ENCODE measurements around the gene SYNGR3.
A peak's percentile ranks its signal among the peaks of the same experiment; 100 is the strongest.

The SYNGR3 gene

DNA sequence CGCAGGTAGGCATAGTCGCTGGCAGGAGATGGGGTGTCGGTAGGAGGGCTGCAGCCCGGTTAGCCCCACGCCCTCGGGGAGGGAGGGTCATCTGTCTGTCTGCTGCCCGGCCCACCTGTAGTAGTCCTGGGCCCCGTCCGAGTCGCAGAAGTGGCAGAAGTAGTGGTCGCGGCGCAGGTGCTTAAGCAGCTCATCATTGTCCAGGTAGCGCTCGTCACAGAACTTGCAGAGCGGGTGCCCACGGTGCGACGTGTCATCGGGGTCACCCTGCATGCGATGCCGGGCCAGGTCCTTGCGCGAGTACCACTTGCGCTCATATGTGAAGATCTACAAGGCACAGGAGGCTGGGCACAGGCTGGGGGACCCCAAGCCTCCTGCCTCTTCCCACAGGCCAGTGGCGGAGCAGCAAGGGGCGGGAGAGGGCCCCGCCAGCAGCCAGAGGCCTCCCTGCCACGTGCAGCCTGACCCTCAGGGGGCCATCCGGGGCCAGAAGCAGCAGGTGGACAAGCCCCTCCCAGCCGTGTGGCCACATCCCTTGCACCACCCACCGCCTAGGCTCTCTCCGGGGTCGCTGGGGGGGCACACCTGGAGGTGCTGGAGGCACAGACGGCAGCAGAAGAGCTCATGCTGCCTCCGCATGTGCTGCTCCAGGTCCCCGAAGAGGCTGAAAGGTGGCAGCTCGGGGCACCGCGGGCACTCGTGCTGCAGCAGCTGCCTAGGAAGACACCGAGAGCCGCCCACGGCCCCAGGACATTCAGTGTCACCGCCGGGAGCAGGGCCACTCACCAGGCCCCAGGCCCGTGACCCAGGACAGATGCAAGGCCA is 12.8 kb downstream of the SYNGR3 start:
- no peak overlapping the region for H3K27ac ChIP-seq (ENCODE audit: low read length)
- no peak overlapping the region for H3K9ac ChIP-seq (ENCODE audit: low read depth, low read length)
- H3K4me1 ChIP-seq (ENCODE audit: insufficient read depth, low read length), result peaks cover 4% of the 10 kb centered on the region
- peaks cover 57% of the 10 kb centered on the region for H3K36me3 ChIP-seq (ENCODE audit: insufficient read depth, low read depth, low read length)
- H3K4me3 ChIP-seq (ENCODE audit: low read length), result no peak overlapping the region
- no peaks in the 10 kb centered on the region for H3K27me3 ChIP-seq (ENCODE audit: insufficient read depth, low read length)
- H3K9me3 ChIP-seq (ENCODE audit: insufficient read depth, low read depth, low read length), result no peaks in the 10 kb centered on the region

GRCh38 chr16:2003231-2003826 is 13.6 kb downstream of the SYNGR3 start:
- Histone ChIP-seq H3K4me3 (ENCODE audit: low read length) (no peak overlapping the region), H3K4me1 (ENCODE audit: insufficient read depth, low read length) (peaks cover 8% of the 10 kb centered on the region), H3K36me3 (ENCODE audit: insufficient read depth, low read depth, low read length) (peaks cover 52% of the 10 kb centered on the region)

GRCh38 chr16:2003827-2004641 is 14.3 kb downstream of the SYNGR3 start:
- H3K4me3 ChIP-seq (ENCODE audit: low read length), result peak overlapping the region; percentile 36; the same call in 1 of the 2 replicates

More at GRCh38 chr16:2003231-2003826, 13.6 kb downstream of the SYNGR3 start:
- Histone ChIP-seq H3K27ac (ENCODE audit: low read length) (no peak overlapping the region), H3K9me3 (ENCODE audit: insufficient read depth, low read depth, low read length) (no peaks in the 10 kb centered on the region), H3K27me3 (ENCODE audit: insufficient read depth, low read length) (no peaks in the 10 kb centered on the region), H3K9ac (ENCODE audit: low read depth, low read length) (no peak overlapping the region)

GRCh38 chr16:2004795-2005517 is 15.2 kb downstream of the SYNGR3 start:
- H3K36me3 ChIP-seq (ENCODE audit: insufficient read depth, low read depth, low read length), result peaks cover 40% of the 10 kb centered on the region
- H3K9ac ChIP-seq (ENCODE audit: low read depth, low read length), result no peak overlapping the region; the same call in 1 of the 2 replicates
- no peaks in the 10 kb centered on the region for H3K27me3 ChIP-seq (ENCODE audit: insufficient read depth, low read length)
- H3K4me1 ChIP-seq (ENCODE audit: insufficient read depth, low read length), result peaks cover 11% of the 10 kb centered on the region
- no peaks in the 10 kb centered on the region for H3K9me3 ChIP-seq (ENCODE audit: insufficient read depth, low read depth, low read length)
- H3K4me3 ChIP-seq (ENCODE audit: low read length), result no peak overlapping the region
- no peak overlapping the region for H3K27ac ChIP-seq (ENCODE audit: low read length)

More at GRCh38 chr16:2003827-2004641, 14.3 kb downstream of the SYNGR3 start:
- H3K27ac ChIP-seq (ENCODE audit: low read length), result peak overlapping the region; percentile 37
- peak overlapping the region; percentile 61; the same call in 1 of the 2 replicates for H3K9ac ChIP-seq (ENCODE audit: low read depth, low read length)
- no peaks in the 10 kb centered on the region for H3K9me3 ChIP-seq (ENCODE audit: insufficient read depth, low read depth, low read length)
- H3K36me3 ChIP-seq (ENCODE audit: insufficient read depth, low read depth, low read length), result peaks cover 50% of the 10 kb centered on the region
- no peaks in the 10 kb centered on the region for H3K27me3 ChIP-seq (ENCODE audit: insufficient read depth, low read length)
- peaks cover 11% of the 10 kb centered on the region for H3K4me1 ChIP-seq (ENCODE audit: insufficient read depth, low read length)

DNA sequence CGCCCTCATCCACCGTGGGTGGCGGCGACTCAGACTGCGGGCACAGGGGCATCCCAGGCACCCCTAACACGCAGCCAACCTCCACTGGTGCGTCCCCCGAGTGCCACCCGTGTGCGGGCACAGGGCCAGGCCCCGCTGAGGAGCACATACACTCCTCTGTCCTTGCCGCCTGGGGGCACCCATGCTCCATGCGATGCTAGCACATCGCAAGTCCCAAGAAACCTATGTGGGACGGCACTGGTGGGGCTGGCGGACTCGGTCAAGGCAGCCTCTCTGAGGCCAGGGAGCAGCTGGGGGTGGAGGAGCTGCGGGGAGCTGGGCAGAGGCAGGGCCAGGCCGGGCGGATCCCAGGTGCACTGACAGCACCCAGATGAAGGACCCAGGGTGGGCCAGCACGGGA is 15.9 kb downstream of the SYNGR3 start:
- H3K9ac ChIP-seq (ENCODE audit: low read depth, low read length), result no peak overlapping the region
- H3K36me3 ChIP-seq (ENCODE audit: insufficient read depth, low read depth, low read length), result peaks cover 34% of the 10 kb centered on the region
- H3K4me1 ChIP-seq (ENCODE audit: insufficient read depth, low read length), result peaks cover 14% of the 10 kb centered on the region
- no peaks in the 10 kb centered on the region for H3K9me3 ChIP-seq (ENCODE audit: insufficient read depth, low read depth, low read length)
- H3K27me3 ChIP-seq (ENCODE audit: insufficient read depth, low read length), result no peaks in the 10 kb centered on the region
- H3K4me3 ChIP-seq (ENCODE audit: low read length), result no peak overlapping the region
- H3K27ac ChIP-seq (ENCODE audit: low read length), result no peak overlapping the region

GRCh38 chr16:2006317-2006716 is 16.5 kb downstream of the SYNGR3 start:
- Histone ChIP-seq H3K9ac (ENCODE audit: low read depth, low read length) (no peak overlapping the region), H3K27me3 (ENCODE audit: insufficient read depth, low read length) (no peaks in the 10 kb centered on the region), H3K4me1 (ENCODE audit: insufficient read depth, low read length) (peaks cover 14% of the 10 kb centered on the region), H3K9me3 (ENCODE audit: insufficient read depth, low read depth, low read length) (no peaks in the 10 kb centered on the region), H3K27ac (ENCODE audit: low read length) (no peak overlapping the region), H3K36me3 (ENCODE audit: insufficient read depth, low read depth, low read length) (peaks cover 27% of the 10 kb centered on the region), H3K4me3 (ENCODE audit: low read length) (no peak overlapping the region)

GRCh38 chr16:2007081-2007836 is 17.5 kb downstream of the SYNGR3 start:
- peaks cover 14% of the 10 kb centered on the region for H3K4me1 ChIP-seq (ENCODE audit: insufficient read depth, low read length)
- no peaks in the 10 kb centered on the region for H3K27me3 ChIP-seq (ENCODE audit: insufficient read depth, low read length)
- H3K27ac ChIP-seq (ENCODE audit: low read length), result no peak overlapping the region
- H3K4me3 ChIP-seq (ENCODE audit: low read length), result no peak overlapping the region
- H3K9me3 ChIP-seq (ENCODE audit: insufficient read depth, low read depth, low read length), result no peaks in the 10 kb centered on the region
- peaks cover 17% of the 10 kb centered on the region for H3K36me3 ChIP-seq (ENCODE audit: insufficient read depth, low read depth, low read length)
- H3K9ac ChIP-seq (ENCODE audit: low read depth, low read length), result no peak overlapping the region; the same call in 1 of the 2 replicates

GRCh38 chr16:2008009-2008526 is 18.3 kb downstream of the SYNGR3 start:
- Histone ChIP-seq H3K4me1 (ENCODE audit: insufficient read depth, low read length) (peaks cover 14% of the 10 kb centered on the region), H3K9me3 (ENCODE audit: insufficient read depth, low read depth, low read length) (no peaks in the 10 kb centered on the region), H3K4me3 (ENCODE audit: low read length) (peak overlapping the region; percentile 80), H3K27me3 (ENCODE audit: insufficient read depth, low read length) (no peaks in the 10 kb centered on the region), H3K36me3 (ENCODE audit: insufficient read depth, low read depth, low read length) (peaks cover 9% of the 10 kb centered on the region), H3K27ac (ENCODE audit: low read length) (no peak overlapping the region), H3K9ac (ENCODE audit: low read depth, low read length) (peak overlapping the region; percentile 89; the same call in 1 of the 2 replicates)

DNA sequence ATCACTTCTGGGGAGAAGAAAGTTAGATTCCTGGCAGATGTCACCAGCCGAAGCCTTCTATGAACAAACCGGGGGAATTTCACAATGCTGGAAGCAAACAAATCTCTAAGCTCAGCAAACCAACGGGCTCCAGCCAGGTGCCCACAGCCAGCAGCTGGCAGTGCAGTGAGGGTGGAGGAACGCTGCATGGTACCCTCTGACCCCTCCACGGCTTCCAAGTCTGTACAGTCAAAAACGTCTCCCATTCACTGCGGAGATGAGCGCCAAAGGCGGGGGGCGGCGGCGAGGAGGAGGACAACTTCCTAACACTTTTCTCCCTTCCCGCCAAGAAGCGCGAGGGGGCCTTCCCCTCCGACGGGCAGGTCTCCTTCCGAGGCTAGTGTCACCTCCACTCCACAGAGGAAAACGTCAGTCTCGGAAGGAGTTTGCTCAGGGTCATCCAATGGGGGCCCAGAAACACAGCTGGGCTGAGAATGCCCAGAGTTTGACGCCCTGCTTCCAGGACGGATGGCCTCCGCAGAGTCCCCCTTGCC is 18.9 kb downstream of the SYNGR3 start:
- peaks cover 14% of the 10 kb centered on the region for H3K4me1 ChIP-seq (ENCODE audit: insufficient read depth, low read length)
- H3K9ac ChIP-seq (ENCODE audit: low read depth, low read length), result peak overlapping the region; percentile 89; the same call in 1 of the 2 replicates
- peak overlapping the region; percentile 80 for H3K4me3 ChIP-seq (ENCODE audit: low read length)
- H3K9me3 ChIP-seq (ENCODE audit: insufficient read depth, low read depth, low read length), result no peaks in the 10 kb centered on the region
- peaks cover 4% of the 10 kb centered on the region; the same call in 1 of the 2 replicates for H3K36me3 ChIP-seq (ENCODE audit: insufficient read depth, low read depth, low read length)
- no peaks in the 10 kb centered on the region for H3K27me3 ChIP-seq (ENCODE audit: insufficient read depth, low read length)
- no peak overlapping the region for H3K27ac ChIP-seq (ENCODE audit: low read length)

DNA sequence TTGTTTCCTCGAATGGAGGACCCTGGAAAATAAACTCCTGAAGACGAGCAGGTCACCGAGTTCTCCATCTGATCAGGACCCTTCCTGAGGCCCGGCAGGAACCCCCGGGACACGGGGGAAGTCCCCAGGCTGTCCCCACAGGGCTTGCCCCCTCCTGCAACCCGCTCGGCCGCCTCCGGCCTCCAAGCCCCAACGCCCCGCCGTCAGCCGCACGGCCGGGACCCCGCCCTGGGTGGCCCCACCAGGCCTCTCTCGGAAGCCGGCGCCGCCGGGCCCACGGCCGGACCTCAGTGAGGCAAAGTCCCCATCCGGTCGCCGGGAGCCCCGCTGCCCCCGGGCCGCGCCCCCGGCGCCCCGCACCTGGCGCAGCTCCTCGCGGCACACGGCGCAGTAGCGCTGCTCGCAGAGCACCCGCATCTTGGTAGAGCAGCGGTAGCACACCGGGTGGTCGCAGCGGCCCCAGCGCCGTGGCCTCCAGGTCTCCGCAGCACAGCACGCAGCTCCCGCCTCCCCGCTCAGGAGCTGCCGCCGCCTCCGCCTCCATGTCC is 19.5 kb downstream of the SYNGR3 start:
- H3K4me1 ChIP-seq (ENCODE audit: insufficient read depth, low read length), result peaks cover 13% of the 10 kb centered on the region
- no peak overlapping the region for H3K27ac ChIP-seq (ENCODE audit: low read length)
- H3K36me3 ChIP-seq (ENCODE audit: insufficient read depth, low read depth, low read length), result peaks cover 4% of the 10 kb centered on the region; the same call in 1 of the 2 replicates

More for the DNA sequence above, 19.5 kb downstream of the SYNGR3 start:
- Histone ChIP-seq H3K4me3 (ENCODE audit: low read length) (peak overlapping the region; percentile 80), H3K9me3 (ENCODE audit: insufficient read depth, low read depth, low read length) (no peaks in the 10 kb centered on the region), H3K9ac (ENCODE audit: low read depth, low read length) (peak overlapping the region; percentile 89; the same call in 1 of the 2 replicates), H3K27me3 (ENCODE audit: insufficient read depth, low read length) (no peaks in the 10 kb centered on the region)

All from iPS-20b (cell line).